Subcutaneous adipose tissue (tissue), 4 donors: ENCODE data around the gene SNX7. TPM values are rescaled to one million over a fixed set of nuclear protein-coding genes. Genes with fewer than 3 reads are reported as not detected.

ENCODE experiments used
- CTCF ChIP-seq: fragments of 450-650 bp; IDR thresholded peaks from one replicate; pipeline ENCODE4 v1.5.1; 2016; ENCODE audit warnings: low read depth, mild to moderate bottlenecking, control low read depth, antibody characterized with exemption, moderate library complexity
- total RNA-seq, 4 donors: library from RNA; depleted of rRNA; stranded (reverse); fragments of >200 nt; gene quantifications; one replicate each; pipeline ENCODE4 v1.1.0, GENCODE V29; 2016

SNX7 gene
- total RNA-seq, 4 donors from 2014 or later = 19.8 to 64.5 (median 26.4) TPM

- no peak for TF ChIP-seq CTCF
These were observed 479 bp upstream of the SNX7 start for GRCh38 chr1:98660940-98661543.

- no peak for TF ChIP-seq CTCF
These were observed 792 bp downstream of the SNX7 start for GRCh38 chr1:98662356-98662670.

- TF ChIP-seq CTCF = no peak
These were observed 7.2 kb downstream of the SNX7 start for GRCh38 chr1:98668733-98669132.

- no peak for TF ChIP-seq CTCF
These were observed 8.1 kb downstream of the SNX7 start for GRCh38 chr1:98669355-98670296.

GRCh38 chr1:98672189-98672588 lies 10.7 kb downstream of the SNX7 start:
- TF ChIP-seq CTCF = no peak

- no peak for TF ChIP-seq CTCF
These were observed 12.7 kb downstream of the SNX7 start for GRCh38 chr1:98674075-98674781.

- no peak for TF ChIP-seq CTCF
These were observed 13.8 kb downstream of the SNX7 start for GRCh38 chr1:98675282-98675681.
